Heart left ventricle (tissue), 16 donors: Measurements from ENCODE around the gene NRGN. TPM values are rescaled to one million over a fixed set of nuclear protein-coding genes. Genes with fewer than 3 reads are reported as not detected.
A peak's percentile ranks its signal among the peaks of the same experiment; 100 is the strongest.

Source experiments
- ATAC-seq, 4 donors: fragments of 200-7000 bp; cut with Tn5 transposase; one replicate each; pipeline ENCODE4 v1.9.1; 2020 to 2022; ENCODE audit warnings: moderate library complexity in 4 of 4, mild to moderate bottlenecking in 3 of 4, moderate number of reproducible peaks in 1 of 4
- DNase-seq, 5 donors: peaks; one replicate each; pipeline ENCODE4 v3.0.0-alpha.2; 2020
- H3K27ac ChIP-seq, 12 donors: fragments of 200-600 bp; sonication (generic) in 4 of 12; one replicate each; pipeline versions ENCODE4 v1.5.0 to v1.8.0; 2016 to 2022; ENCODE audit warnings: mild to moderate bottlenecking in 2 of 12
- H3K27me3 ChIP-seq, 9 donors: fragments of 200-600 bp; sonication (generic) in 2 of 9; one replicate each; pipeline versions ENCODE4 v1.5.1 to v1.8.0; 2016 to 2022; ENCODE audit warnings: mild to moderate bottlenecking in 3 of 9
- H3K36me3 ChIP-seq, 9 donors: fragments of 200-600 bp; sonication (generic) in 2 of 9; one replicate each; pipeline versions ENCODE4 v1.5.0 to v1.8.0; 2018 to 2022; ENCODE audit warnings: mild to moderate bottlenecking in 2 of 9
- H3K4me1 ChIP-seq, 12 donors: fragments of 200-600 bp; sonication (generic) in 4 of 12; one replicate each; pipeline versions ENCODE4 v1.5.0 to v1.8.0; 2016 to 2022; ENCODE audit warnings: mild to moderate bottlenecking in 3 of 12
- H3K4me3 ChIP-seq, 12 donors: fragments of 200-600 bp; sonication (generic) in 4 of 12; one replicate each; pipeline versions ENCODE4 v1.5.0 to v1.8.0; 2017 to 2022; ENCODE audit warnings: mild to moderate bottlenecking in 9 of 12, moderate library complexity in 4 of 12
- H3K9me3 ChIP-seq, 12 donors: fragments of 200-600 bp; sonication (generic) in 4 of 12; one replicate each; pipeline versions ENCODE4 v1.5.0 to v1.8.0; 2016 to 2022; ENCODE audit warnings: mild to moderate bottlenecking in 1 of 12
- POLR2A ChIP-seq, 2 donors: fragments of 450-650 bp; IDR thresholded peaks; one replicate each; pipeline ENCODE4 v1.6.1; 2017; ENCODE audit warnings: antibody characterized with exemption in 2 of 2, mild to moderate bottlenecking in 2 of 2, moderate library complexity in 2 of 2
- WGBS, 4 donors: extraction: QIAGEN DNeasy Blood & Tissue Kit in 2 of 4; methylation state at CpG; one replicate each; pipeline versions ENCODE4 v1.1.5 to v1.1.7; 2013 to 2018; 5-methylcytosine and 5-hydroxymethylcytosine counted together
- intact Hi-C, 10 donors: fragments of 100-400 bp; cut with DNase I; formaldehyde crosslinking; loops; one replicate each; pipeline versions ENCODE4 v1.11.1 to v1.14.2; 2022
- polyA plus RNA-seq, 2 donors: library from polyadenylated mRNA; stranded (reverse); fragments of 200-250 nt; gene quantifications; one replicate each; pipeline ENCODE4 v1.2.3, GENCODE V29; 2013
- total RNA-seq, 9 donors: library from RNA; depleted of rRNA in 2 of 9; stranded (reverse); fragments of >200 nt in 2 of 9; fragmentation: NEBNext Ultra II Directional in 3 of 9; extraction: Animal tissue kit (Norgen Biotek cat#: 25700) in 3 of 9; gene quantifications; one replicate each; pipeline versions ENCODE4 v1.1.0 to v1.2.4, GENCODE V29; 2016 to 2023
- TF ChIP-seq, protein P1 (sequence below), 12 donors: fragments of 200-600 bp; sonication (generic) in 4 of 12; IDR thresholded peaks; one replicate each; pipeline versions ENCODE4 v1.5.0 to v1.8.0; 2018 to 2022; ENCODE audit warnings: antibody characterized with exemption in 12 of 12, mild to moderate bottlenecking in 5 of 12
- donor health status: ischemic (EF 13 %, LVEDD 7.1; RV severe dilation, severe dysfunction).
- donor health status: healthy with polysubstance abuse.
- donor health status: DM: no; HTN: yes; CAD: no.
- donor health status: DM: no; HTN: no; CAD: no.
- donor health status: ischemic (EF 25% LVEDD 6.9; RV normal size, moderate dysfunction).
- donor health status: ischemic (EF 25% LVEDD 5.7; RV mildly dilated, moderate dysfunction).
- donor health status: healthy.
- donor health status: DM: yes; HTN: yes; CAD: no.
- donor health status: ischemic (EF 35%, LVEDD 5.7; RV mildly dilated, moderate dysfunction).
- donor health status: nonischemic (EF 11% LVEDD 7.7; RV severe dilation, severe dysfunction).
- donor health status: DM: yes; HTN: yes; CAD: no.
- donor health status: PGD.
- donor health status: ischemic (EF 29% LVEDD 5.4; RV normal size, mild dysfunction).
- donor health status: nonischemic (EF 23%, LVEDD 6.1; RV moderate dilation, normal function).

NRGN gene
- total and polyA plus RNA-seq, 11 donors, result 1.2 to 13.8 (median 4.0) TPM

DNA sequence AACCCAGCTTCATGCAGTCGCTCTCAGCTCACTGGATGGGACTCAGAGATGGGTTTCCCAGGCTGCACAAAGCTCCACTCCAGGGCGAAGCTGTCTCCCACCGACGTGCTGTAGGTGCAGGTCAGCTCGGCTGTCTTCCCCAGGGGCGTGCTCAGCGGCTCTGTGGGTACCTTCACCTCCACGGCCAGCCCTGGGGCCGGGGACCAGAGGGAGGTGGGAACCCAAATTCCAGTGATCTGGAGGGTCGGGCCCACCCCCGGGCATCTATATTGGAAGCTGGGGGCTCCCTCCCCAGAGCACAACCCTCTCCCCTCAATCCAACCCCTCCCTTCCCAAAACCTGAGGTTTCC is 11.6 kb downstream of the NRGN start:
- no peak overlapping the region for H3K4me3 ChIP-seq
- intact Hi-C loops, result no loop called here
- ATAC-seq, result no peak
- 43 to 55% (median 53%) methylated on average over 7 to 11 of the region's 11 CpGs for WGBS, 4 donors
- H3K9me3 ChIP-seq, result no peaks in the 10 kb centered on the region
- H3K4me1 ChIP-seq, result peaks cover 0 to 96% (median 64%) of the 10 kb centered on the region in 12 donors
- no peak for DNase-seq
- peaks cover 0 to 51% (median 18%) of the 10 kb centered on the region in 9 donors for H3K36me3 ChIP-seq
- H3K27me3 ChIP-seq, result peaks cover 8 to 54% (median 20%) of the 10 kb centered on the region in 9 donors
- TF ChIP-seq POLR2A (IDR thresholded peaks at IDR 0.05), result no peak
- TF ChIP-seq, protein P1, sequence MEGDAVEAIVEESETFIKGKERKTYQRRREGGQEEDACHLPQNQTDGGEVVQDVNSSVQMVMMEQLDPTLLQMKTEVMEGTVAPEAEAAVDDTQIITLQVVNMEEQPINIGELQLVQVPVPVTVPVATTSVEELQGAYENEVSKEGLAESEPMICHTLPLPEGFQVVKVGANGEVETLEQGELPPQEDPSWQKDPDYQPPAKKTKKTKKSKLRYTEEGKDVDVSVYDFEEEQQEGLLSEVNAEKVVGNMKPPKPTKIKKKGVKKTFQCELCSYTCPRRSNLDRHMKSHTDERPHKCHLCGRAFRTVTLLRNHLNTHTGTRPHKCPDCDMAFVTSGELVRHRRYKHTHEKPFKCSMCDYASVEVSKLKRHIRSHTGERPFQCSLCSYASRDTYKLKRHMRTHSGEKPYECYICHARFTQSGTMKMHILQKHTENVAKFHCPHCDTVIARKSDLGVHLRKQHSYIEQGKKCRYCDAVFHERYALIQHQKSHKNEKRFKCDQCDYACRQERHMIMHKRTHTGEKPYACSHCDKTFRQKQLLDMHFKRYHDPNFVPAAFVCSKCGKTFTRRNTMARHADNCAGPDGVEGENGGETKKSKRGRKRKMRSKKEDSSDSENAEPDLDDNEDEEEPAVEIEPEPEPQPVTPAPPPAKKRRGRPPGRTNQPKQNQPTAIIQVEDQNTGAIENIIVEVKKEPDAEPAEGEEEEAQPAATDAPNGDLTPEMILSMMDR (IDR thresholded peaks at IDR 0.05), result no peak
- H3K27ac ChIP-seq, result no peak overlapping the region

DNA sequence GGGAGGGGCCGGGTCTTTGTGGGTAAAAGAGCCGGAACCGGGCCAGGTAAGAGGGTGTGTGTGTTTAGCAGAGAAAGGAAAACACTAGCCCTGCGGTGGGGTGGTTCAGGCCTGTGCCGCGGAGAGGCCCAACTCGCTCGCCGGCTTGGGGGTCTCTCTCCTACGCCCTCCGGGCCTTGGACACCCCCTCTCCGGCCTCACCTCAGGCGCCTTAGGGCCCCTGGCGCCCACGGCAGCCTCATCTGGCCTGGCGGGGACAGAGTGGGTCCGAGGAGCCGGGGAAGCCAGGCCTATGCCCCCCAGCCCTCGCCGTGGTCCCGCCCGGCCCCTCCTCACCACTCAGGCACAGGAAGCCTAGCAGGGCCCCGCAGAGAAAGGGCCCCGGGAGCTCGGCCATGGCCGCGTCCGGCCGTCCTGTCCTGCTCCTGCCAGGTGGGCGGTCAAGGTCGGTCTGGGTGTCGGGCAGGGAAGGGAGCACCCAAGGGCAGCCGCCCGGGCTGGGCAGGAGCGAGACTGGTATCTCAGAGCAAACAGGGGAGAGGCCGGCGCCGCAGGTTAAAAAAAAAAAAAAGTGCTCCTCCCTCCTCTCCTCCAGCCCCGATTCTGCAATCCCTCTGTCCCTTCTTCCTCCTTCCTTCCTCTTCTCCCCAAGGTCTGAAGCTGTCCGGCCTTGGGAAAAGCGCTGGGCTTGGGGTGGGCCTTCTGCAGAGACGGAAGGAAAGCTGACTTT is 12.2 kb downstream of the NRGN start, which contains the start of gene VSIG2:
TSS of gene VSIG2 (minus strand) at position 515 of the 730 bp plus-strand sequence. CDS start at position 397, 118 bp downstream.
- peaks cover 0 to 56% (median 18%) of the 10 kb centered on the region in 9 donors for H3K36me3 ChIP-seq
- peaks cover 8 to 51% (median 20%) of the 10 kb centered on the region in 9 donors for H3K27me3 ChIP-seq
- ATAC-seq (no peak), DNase-seq (no peak)
- 33 to 47% (median 42%) methylated on average over 27 to 42 of the region's 42 CpGs for WGBS, 4 donors
- H3K4me3 ChIP-seq, result peak within 1 kb of the TSS in 2 of 12 donors; percentile 6 to 19
- peaks cover 0 to 96% (median 66%) of the 10 kb centered on the region in 12 donors for H3K4me1 ChIP-seq
- no peaks in the 10 kb centered on the region for H3K9me3 ChIP-seq
- peak within 1 kb of the TSS in 3 of 12 donors; percentile 13 to 42 (median 19) for H3K27ac ChIP-seq
- TF ChIP-seq, protein P1 (IDR thresholded peaks at IDR 0.05), result no peak
- no peak for TF ChIP-seq POLR2A (IDR thresholded peaks at IDR 0.05)
- intact Hi-C loops, result no loop called here

DNA sequence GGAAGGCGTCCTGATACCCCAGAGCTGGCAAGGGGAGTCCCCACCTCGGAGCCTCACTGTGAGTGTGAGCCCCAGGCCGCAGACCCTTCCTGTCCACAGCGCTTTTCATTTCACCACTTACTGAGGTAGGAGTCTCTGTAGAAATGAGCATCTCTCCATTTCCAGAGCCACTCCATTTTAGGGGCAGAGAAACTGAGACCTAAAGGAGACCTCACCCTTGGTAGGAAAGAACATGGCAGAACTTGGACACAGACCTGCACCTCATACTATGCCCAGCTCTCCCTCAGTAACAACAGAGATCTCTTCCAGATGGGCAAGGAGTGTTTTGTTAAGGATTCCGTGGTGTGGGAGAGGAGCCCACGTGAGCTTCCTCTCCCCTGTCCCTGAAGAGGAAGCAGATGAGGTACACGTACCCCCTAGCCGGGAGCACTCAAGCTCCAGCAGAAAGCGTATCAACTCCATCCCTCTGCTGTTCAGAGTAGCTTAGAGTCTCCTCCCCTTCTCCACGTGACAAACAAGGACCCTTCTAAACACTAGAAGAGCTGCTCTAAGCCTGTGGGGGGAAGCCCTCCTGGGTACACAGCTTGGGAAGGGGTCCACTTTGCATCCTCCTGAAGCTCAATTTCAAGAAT is 12.8 kb downstream of the NRGN start:
- Histone ChIP-seq H3K27me3 (peaks cover 8 to 52% (median 24%) of the 10 kb centered on the region in 9 donors), H3K27ac (peak overlapping the region in 3 of 12 donors; percentile 13 to 42 (median 19)), H3K36me3 (peaks cover 0 to 63% (median 18%) of the 10 kb centered on the region in 9 donors), H3K4me1 (peaks cover 0 to 95% (median 65%) of the 10 kb centered on the region in 12 donors), H3K9me3 (no peaks in the 10 kb centered on the region), H3K4me3 (peak overlapping the region in 1 of 12 donors; percentile 19)
- no peak for TF ChIP-seq POLR2A (IDR thresholded peaks at IDR 0.05)
- TF ChIP-seq, protein P1 (IDR thresholded peaks at IDR 0.05), result no peak
- ATAC-seq, result no peak
- DNase-seq, result no peak
- WGBS, 4 donors, result 33 to 50% (median 43%) methylated on average over 10 of the region's 10 CpGs
- intact Hi-C loops, result no loop called here

DNA sequence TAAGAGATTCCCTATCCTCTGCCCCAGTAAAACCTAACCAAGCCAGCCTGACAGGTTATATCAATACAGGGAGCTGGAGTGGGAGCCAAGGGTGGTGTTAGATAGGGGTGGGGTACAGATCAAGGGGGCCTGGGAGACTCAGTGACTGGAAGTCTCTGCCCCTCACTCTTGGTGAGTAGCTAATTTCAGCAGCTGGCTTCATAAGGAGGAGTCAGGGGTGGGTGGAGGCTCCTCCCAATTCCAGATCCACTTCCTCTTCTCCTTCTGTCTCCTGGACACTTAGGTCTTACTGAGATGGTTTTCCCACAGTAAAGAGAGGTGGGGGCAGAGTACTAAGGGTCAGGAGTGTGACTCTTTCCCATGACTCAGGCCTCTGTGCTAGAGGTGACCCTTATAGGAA is 13.5 kb downstream of the NRGN start:
- peaks cover 0 to 95% (median 67%) of the 10 kb centered on the region in 12 donors for H3K4me1 ChIP-seq
- peaks cover 0 to 69% (median 18%) of the 10 kb centered on the region in 9 donors for H3K36me3 ChIP-seq
- peak overlapping the region in 3 of 12 donors; percentile 13 to 42 (median 19) for H3K27ac ChIP-seq
- no peak for TF ChIP-seq POLR2A (IDR thresholded peaks at IDR 0.05)
- TF ChIP-seq, protein P1 (IDR thresholded peaks at IDR 0.05), result no peak
- DNase-seq (no peak), ATAC-seq (peak in 1 of 4 donors; percentile 4)
- intact Hi-C loops, result no loop called here
- H3K4me3 ChIP-seq, result no peak overlapping the region
- peaks cover 8 to 53% (median 26%) of the 10 kb centered on the region in 9 donors for H3K27me3 ChIP-seq
- H3K9me3 ChIP-seq, result no peaks in the 10 kb centered on the region
